Measurements from ENCODE around the gene RNF41.
"Not testable (repeated sequence)": the region's sequence is repeated elsewhere in the genome, so short reads cannot be mapped to it uniquely, and the experiment has no call there.

Gene RNF41

DNA sequence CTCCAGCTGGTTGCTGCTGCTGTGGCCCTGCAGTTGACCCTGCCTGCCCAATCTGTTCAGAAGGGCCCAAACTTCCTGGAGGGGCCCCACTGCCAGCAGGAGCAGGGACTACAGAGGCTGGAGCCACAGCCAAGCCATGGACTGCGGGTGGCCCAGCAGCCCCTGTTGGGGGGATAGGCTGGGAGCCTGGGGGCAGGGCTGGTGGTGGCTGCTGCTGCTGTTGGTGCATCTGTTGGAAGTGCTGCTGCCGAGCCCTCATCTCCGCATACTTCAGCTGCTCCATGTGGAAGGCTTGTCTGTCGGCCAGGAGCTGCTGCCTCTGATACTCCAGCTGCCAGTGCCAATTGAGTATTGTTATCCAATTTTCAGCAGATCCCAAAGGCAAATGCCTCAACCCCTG, 56.4 kb downstream of the RNF41 start:
- no peak for DNase-seq (ENCODE audit: low read depth)

DNA sequence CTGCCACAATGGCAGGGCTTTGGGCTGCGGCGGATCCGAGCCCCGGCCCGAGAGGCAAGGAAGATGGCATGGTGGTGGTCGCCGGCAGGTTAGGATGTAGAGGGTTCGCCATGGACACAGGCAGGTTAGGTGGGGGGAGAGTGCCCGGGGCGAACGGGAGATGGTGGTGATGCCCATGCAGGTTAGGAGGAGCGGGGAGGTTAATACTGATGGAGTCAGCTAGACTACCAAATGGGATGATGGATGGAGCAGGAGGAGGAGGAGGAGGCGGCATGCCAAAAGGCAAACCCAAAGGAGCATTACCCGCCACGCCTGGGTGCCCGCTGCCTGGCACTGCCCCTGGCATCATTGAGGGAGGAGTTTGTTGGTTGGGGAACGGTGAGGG, 57.4 kb downstream of the RNF41 start:
- DNase-seq (ENCODE audit: low read depth), result no peak

DNA sequence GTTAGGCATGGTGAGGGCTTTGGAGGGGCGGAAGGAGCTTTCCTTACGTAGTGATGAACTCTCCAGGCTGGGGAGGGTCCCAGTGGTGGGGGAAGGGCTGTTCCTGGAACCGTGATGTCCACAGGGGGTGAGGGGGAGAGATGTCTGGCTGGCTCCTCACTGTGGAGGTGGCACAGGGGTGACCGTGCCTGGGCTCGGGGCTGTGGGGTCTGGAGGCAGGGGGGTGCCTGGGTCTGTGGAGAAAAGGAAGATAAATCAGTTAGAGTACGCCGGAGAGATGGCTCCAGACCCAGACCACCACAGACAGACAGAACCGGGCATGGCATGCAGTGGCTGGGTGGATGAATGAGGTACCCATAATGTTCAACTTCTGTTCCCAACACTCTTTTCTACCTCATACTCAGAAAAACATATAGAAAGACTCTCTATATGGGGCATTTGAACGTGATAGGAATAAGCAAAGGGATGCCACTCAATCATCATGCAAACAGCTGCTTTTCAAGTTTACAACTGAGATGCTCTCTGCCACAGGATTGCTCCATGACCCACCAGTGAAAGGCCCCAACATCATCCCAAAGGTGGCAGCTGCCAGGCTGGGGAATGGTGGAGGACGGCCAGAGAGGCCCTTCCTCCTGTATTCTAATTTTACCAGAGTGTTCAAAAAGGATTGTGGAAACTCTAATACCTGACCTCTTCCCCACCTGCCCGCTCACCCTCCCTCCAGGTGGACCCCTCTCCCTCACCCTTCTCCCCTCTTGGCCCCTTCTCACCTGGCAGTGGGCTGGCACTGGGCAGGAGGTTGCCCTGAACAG, 58.0 kb downstream of the RNF41 start:
- DNase-seq (ENCODE audit: low read depth), result no peak

DNA sequence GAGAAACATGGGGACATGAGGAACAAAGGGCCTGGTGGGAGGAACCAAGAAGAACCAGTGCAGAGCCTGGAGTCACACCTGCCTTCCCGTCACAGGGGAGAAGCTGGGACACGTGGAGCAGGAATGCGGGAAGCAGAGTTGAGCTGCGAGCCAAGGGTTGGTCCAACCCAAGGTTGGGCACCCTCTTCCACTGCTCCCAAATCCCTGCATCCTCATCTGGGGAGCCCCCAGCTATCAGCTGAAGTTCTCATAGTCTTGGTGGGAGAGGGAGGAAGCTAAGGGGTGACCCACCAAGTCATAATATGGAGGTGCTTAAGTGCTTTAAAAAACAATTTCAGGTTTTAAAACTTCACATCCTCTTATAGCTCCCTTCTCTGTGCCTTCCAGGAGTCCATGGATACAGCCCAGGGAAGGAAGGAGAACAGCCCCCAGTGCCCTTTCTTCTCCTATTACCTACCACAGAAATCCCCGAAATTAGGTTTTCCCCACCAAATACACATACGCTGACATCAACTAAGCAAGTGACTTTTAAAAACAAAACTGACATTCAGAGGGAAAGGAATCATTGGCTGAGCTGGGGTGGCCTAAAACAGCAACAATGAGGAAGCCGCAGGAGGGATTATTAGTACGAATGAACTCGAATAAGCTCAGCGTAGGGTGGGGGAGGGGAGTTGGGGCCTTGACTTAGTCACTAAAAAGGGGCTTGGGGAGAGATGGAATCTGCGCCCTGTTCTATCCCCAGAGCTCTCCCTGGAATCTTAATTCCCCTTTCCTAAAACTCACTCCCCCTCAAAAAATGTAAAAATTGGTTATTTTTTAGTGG, 59.0 kb downstream of the RNF41 start:
- DNase-seq (ENCODE audit: low read depth), result no peak

DNA sequence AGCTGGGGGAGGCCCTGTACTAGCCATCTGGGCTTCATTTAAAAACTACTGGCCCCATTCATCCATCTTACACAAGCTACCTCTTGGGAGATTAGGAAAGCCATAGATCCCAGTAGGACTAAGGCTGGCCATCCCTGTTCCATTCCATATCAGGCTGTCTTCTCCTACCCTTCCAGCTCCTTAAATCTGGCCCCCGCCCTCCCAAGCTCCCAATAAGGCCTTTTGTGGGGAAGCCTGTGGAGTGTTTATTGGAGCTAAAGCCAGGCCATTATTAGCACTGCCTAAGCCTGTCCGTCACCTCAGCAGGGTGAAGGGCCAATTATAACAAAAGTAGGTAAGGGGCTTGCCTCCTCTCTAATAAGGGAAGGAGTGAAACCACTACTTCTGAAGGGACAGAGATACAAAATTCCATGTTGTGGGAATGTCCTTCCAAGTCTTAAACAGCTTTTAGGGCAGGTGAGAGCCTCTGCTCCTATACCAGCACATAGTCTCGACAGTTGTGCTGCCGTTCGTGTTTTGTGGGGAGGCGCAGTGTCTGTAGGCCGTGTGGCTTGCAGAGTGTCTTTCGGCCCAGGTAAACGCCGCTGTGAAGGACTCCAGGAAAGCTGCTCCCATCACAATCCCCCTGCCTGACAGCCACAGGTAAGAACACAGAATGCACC, 59.9 kb downstream of the RNF41 start:
- no peak for DNase-seq (ENCODE audit: low read depth)

DNA sequence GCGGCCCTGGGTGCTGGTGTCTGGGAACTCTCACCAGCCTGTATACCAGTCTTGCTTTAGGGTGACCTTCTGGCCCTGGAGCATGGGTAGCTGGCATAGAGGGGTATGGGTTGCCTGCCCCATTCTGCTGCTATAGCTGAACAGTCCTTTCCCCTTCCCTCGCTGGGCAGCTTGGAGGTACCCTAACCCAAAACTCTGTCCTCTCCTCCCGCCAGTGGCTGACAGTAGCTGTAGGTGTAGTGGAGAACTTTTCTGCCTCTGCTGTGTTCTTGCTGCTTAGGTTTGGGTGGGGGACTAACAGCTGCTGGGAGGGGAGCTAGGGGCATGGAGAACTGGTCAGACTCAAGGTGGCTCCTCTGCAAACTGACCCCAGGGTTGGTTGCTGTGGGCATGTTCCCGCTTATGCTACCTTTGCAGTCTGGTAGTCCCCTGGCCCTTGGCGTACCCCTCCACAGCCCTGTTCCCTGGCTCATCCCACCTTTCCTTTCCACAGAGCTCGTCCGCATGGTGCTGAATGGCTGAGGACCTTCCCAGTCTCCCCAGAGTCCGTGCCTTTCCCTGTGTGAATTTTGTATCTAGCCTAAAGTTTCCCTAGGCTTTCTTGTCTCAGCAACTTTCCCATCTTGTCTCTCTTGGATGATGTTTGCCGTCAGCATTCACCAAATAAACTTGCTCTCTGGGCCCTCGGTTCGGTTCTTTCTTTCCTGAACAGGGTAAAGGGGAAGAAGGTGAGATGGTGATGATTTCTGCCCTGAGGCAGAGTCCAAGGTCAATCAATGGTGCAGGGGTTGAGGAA, 60.6 kb downstream of the RNF41 start:
- no peak for DNase-seq (ENCODE audit: low read depth)

DNA sequence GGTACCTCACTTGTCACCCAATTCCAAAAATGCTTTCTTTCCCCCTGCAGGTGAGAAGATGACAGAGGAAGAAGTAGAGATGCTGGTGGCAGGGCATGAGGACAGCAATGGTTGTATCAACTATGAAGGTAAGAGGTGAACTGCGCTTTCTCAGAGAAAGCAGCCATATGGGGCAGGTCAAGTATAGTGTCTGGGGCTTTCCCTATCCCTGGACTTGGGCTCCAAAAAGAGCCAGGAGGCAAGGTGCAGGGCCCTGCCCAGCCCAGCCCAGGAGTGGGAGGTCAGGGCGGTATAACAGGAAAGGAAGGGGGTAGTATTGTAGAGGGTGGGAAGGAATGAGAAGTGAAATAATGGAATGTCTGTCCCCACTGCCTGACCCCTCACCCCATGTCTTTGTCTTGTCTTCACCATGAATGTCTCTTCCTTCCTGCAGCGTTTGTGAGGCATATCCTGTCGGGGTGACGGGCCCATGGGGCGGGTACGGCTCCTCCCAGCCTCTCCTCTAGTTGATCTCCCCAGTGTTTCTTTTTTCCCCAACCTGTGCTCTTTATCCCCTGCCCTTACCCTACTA, 61.4 kb downstream of the RNF41 start:
- no peak for DNase-seq (ENCODE audit: low read depth)

DNA sequence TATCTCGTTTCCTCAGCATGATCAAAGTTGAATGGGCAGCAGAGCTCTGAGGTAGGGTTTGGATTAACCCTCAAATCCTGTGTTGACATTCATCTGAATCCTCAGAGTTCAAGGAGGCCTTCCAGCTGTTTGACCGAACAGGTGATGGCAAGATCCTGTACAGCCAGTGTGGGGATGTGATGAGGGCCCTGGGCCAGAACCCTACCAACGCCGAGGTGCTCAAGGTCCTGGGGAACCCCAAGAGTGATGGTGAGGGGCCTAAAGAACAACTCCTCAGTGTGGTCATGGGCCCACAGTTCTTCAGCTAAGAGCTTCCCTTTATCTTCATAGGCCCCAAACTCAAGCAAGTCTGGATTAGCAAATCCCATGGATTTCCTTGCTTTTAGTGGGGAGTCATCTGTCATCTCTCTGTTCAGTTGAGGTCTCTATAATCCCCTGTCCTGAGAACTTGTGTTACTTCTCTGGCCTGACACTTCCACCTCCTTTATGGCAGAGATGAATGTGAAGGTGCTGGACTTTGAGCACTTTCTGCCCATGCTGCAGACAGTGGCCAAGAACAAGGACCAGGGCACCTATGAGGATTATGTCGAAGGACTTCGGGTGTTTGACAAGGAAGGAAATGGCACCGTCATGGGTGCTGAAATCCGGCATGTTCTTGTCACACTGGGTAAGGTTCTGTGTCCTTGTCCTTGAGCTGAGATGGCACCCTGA, 62.1 kb downstream of the RNF41 start:
- no peak for DNase-seq (ENCODE audit: low read depth)

DNA sequence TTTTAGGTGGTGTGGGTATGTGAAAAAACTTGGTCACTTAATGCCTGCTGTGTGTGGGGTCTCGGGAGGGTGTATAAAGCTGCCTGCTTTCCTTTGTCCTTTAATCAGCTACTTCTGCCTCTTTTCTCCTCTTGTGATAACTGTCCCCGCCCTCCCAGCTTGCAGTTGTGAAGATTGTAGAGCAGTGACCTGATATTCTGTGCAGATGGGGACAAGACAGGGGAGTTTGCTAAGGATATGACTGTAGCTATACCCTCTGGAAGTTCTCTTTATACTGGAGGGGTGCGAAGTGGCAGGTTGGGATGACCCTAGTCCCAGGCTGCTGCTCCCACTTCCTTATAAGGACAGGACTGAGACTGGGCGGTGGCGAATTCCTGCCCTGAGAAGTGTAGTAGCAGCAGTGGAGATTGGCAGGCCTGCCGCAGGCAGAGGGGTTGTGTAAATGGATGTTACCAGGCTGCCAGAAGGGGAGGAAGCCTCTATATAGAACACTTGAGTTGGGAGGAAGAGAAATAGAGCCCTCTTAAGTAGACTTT, 62.7 kb downstream of the RNF41 start:
- no peak for DNase-seq (ENCODE audit: low read depth)

DNA sequence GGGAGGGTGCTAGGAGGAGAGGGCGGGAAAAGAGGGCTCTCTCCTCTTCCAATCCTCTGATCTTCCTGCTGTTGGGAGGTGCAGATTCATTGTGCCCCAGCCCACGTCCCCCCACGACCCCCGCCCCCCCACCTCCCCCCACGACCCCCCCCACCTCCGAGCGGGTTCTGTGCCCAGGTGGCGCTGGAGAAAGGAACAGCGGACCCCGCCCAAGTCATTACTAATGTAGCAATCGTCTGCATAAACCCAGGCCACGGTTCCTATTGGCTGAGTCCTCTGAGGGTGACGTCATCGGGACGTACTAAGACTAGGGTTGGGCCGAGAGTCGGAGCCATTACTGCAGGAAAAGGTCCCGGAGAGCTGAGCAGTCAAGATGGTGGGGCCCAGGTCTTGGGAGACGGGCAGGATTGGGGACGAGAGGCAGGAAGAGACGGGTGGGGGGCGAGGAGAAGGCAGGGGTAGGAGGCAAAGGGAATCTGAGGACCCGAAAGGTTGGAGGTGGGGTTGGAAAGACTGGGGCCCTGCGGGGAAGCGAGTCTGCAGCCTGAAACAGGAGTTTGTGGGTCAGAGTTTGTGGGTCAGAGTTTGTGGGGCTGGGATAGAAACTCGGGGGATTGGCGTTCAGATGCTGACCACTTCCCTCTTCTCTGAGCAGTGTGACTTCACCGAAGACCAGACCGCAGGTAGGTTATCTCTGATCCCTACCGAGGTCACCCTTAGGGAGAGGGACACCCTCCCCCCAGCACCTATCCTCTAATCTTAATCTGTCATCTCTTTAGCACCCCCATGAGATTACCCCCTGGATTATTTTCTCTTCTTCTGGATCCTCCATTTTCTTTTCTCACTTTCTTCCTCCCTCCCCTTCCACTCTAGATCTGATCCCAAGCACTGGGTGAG, 63.4 kb downstream of the RNF41 start, which contains the start of gene MYL6:
MYL6 (plus strand) TSS at position 331 of the 897 bp plus-strand sequence; CDS start at position 374, 43 bp downstream.
- DNase-seq (ENCODE audit: low read depth), result peak; percentile 70

DNA sequence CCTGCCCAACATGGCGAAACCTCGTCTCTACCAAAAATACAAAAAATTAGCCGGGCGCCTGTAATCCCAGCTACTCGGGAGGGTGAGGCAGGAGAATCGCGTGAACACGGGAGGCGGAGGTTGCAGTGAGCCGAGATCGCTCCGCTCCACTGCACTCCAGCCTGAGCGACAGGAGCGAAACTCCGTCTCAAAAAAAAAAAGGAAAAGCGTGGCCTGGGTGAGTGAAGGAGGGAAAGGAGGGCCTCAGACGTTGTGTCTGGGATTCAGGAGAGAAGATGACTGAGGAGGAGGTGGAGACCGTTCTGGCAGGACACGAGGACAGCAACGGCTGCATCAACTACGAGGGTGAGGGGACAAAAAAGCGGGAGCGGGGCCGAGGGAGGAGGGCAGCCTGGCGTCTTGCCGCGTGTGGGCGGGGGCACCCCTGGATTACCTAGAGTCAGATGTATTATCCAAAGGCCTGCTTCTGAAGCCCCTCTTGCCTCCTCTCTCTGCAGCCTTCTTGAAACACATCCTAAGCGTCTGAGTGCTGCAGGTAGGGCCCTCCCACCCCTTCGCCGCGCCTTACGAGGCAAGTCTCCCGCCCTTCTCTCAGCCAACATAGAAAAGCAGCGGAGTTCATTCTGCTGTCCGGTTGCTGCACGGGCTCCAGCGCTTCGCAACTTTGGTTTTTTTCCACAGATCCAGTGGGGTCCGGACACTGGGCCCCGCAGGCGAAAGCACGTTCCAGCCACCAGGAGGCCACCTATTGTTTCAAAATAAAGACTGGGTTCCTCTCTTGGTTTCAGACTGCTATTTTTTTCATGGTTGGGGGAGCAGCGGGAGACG, 64.3 kb downstream of the RNF41 start:
- DNase-seq (ENCODE audit: low read depth), result peak; percentile 20

DNA sequence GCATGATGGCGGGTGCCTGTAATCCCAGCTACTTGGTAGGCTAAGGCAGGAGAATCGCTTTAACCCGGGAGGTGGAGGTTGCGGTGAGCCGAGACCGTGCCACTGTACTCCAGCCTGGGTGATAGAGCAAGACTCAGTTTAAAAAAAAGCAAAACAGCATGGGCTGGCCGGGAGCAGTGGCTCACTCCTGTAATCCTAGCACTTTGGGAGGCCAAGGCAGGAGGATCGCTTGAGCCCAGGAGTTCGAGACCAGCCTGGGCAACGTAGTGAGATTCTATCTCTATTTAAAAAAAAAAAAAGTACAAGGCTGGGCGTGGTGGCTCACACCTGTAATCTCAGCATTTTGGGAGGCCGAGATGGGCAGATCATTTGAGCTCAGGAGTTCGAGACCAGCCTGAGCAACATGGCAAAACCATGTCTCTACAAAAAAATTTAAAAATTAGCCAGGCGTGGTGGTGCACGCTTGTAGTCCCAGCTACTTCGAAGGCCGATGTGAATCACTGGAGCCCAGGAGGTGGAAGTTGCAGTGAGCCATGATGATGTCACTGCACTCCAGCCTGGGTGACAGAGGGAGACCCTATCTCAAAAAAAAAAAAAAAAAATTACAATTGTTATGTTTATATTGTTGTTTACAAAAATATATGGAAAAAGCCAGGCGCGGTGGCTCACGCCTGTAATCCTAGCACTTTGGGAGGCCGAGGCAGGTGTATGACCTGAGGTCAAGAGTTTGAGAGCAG, 65.1 kb downstream of the RNF41 start:
- DNase-seq (ENCODE audit: low read depth), result not testable (repeated sequence)

DNA sequence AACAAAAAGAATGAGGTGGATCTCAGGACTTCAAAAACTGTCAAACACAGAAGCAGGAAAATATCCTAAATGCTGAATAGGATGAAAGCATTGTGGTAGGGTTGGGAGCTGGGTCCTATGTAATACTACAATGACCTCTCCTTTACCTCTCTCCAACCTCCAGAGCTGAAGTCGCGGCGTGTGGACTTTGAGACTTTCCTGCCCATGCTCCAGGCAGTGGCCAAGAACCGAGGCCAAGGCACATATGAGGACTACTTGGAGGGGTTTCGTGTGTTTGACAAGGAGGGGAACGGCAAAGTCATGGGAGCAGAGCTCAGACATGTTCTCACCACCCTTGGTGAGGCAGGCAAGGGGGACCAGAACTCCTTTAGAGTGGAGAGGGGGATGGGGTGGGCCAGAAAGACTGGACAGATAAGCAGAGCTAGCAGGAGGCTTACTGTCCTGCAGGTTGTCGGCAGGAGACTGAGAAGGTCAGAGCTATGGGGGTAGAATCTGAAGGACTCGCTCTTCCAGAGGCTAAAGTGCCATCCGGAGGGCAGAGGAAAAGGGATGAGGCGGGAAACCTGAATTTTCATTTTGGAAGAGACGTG, 66.4 kb downstream of the RNF41 start:
- no peak for DNase-seq (ENCODE audit: low read depth)

DNA sequence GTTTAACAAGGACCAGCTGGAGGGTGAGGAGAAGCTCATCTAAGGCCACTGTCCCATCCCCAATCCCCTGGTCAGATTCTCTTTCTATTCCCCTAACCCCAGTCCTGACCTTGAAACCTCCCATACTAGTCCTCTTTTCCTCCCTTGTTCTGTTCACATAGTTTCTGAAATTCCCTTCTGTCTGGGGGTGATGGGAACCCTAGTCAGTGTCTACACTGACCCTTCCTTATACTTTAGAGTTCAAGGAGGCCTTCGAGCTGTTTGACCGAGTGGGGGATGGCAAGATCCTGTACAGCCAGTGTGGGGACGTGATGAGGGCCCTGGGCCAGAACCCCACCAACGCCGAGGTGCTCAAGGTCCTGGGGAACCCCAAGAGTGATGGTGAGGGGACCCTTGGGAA, 66.9 kb downstream of the RNF41 start:
- DNase-seq (ENCODE audit: low read depth), result no peak

DNA sequence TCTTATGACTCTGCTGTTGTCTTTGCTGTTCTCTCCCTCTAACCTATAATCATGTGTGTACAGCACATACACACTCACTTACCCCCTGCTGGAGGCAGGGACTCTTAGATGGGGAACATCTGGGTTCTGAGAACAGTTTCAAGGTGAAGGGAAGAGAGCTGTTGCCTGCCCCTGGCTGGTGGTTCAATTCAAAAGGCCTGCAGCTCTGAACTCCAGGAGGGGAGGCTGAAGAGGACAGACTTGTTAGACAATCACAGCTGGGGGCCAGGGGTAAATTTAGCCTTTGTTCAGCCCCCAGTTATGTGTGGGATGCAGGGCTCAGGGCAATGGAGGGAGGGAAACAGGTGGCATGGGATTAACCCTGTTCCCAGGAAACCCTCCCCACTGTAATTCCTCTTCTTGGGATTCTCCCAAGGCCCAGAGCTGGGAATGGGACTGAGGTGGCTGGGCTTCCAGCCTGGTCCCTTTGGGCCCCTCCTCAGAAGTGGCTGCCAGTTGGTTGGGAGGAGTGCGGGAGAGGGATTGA, 67.4 kb downstream of the RNF41 start:
- DNase-seq (ENCODE audit: low read depth), result no peak

DNA sequence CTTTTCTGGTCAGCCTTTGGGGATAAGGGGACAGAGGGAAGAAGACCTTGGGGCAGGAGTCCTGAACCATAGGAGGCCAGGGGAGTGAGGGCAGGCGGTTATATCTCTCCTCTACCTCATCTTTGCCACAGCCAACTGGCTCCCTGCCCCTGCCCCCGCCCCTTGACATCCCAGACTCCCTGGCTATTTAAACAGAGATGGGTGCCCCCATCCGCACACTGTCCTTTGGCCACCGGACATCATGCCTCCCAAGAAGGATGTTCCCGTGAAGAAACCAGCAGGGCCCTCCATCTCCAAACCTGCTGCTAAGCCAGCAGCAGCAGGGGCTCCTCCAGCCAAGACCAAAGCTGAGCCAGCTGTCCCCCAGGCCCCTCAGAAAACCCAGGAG, 68.0 kb downstream of the RNF41 start:
- DNase-seq (ENCODE audit: low read depth), result no peak

All from stimulated activated CD8-positive, alpha-beta memory T cell treated with anti-CD3 and anti-CD28 coated beads, Interleukin-15, amount 100 ng/mL, for 24 hours (primary cell).